Activated CD4-positive, alpha-beta T cell treated with anti-CD3 and anti-CD28 coated beads, Interleukin-2, amount 50 U/mL, for 24 hours (primary cell): Measurements from ENCODE around the gene PSME3.

ENCODE experiments used
- DNase-seq, 2 donors: peaks; one replicate each; pipeline ENCODE4 v3.0.0-alpha.2; 2020; ENCODE audit warnings: low read depth in 1 of 2, low spot score in 1 of 2

PSME3 gene

GRCh38 chr17:42832934-42833766, at the start of gene PSME3:
PSME3 (plus strand) TSS chr17:42833397; CDS start chr17:42833632, 235 bp downstream.
- DNase-seq = peak; percentile 84 to 87

GRCh38 chr17:42783791-42784138, 49.4 kb upstream of the PSME3 start:
- no peak for DNase-seq

- DNase-seq = no peak
Observed at GRCh38 chr17:42784409-42784808, 48.8 kb upstream of the PSME3 start.

- no peak for DNase-seq
Observed at GRCh38 chr17:42784811-42785592, 48.2 kb upstream of the PSME3 start.

- DNase-seq = no peak
Observed at GRCh38 chr17:42787266-42787665, 45.9 kb upstream of the PSME3 start.

- no peak for DNase-seq
Observed at GRCh38 chr17:42791948-42792347, 41.2 kb upstream of the PSME3 start.

GRCh38 chr17:42792545-42792944, 40.7 kb upstream of the PSME3 start:
- DNase-seq = no peak

GRCh38 chr17:42795061-42795460, 38.1 kb upstream of the PSME3 start:
- no peak for DNase-seq

GRCh38 chr17:42795465-42795864, 37.7 kb upstream of the PSME3 start:
- DNase-seq = no peak

- no peak for DNase-seq
Observed at GRCh38 chr17:42796066-42796758, 37.0 kb upstream of the PSME3 start.

- DNase-seq = no peak
Observed at GRCh38 chr17:42797067-42798007, 35.9 kb upstream of the PSME3 start.

GRCh38 chr17:42798011-42798382, 35.2 kb upstream of the PSME3 start:
- DNase-seq = no peak

- DNase-seq = peak; percentile 62 to 77
Observed at GRCh38 chr17:42798383-42799380, 34.5 kb upstream of the PSME3 start, which contains the start of the genes CNTD1 and COA3. CNTD1 (plus strand) TSS chr17:42798861; CDS start chr17:42799068, 207 bp downstream. COA3 (minus strand) TSS chr17:42798704; CDS start chr17:42798681, 23 bp downstream.

GRCh38 chr17:42803074-42803883, 29.9 kb upstream of the PSME3 start:
- no peak for DNase-seq

- no peak for DNase-seq
Observed at GRCh38 chr17:42804918-42805367, 28.3 kb upstream of the PSME3 start.

- DNase-seq = no peak
Observed at GRCh38 chr17:42806249-42806648, 26.9 kb upstream of the PSME3 start.

- DNase-seq = no peak
Observed at GRCh38 chr17:42809250-42809649, 23.9 kb upstream of the PSME3 start.

GRCh38 chr17:42814633-42815399, 18.4 kb upstream of the PSME3 start:
- DNase-seq = no peak
